Ovary (tissue), 9 donors: ENCODE results near the gene QSOX2. TPM values are rescaled to one million over a fixed set of nuclear protein-coding genes. Genes with fewer than 3 reads are reported as not detected.

Experiments used
- DNase-seq, 5 donors: peaks; one replicate each; pipeline ENCODE4 v3.0.0-alpha.2; 2019 to 2020
- H3K27ac ChIP-seq, 2 donors: fragments of 200-600 bp; one replicate each; pipeline versions ENCODE4 v1.5.1 to v1.8.0; 2019 to 2022
- H3K27me3 ChIP-seq: fragments of 200-600 bp; one replicate; pipeline ENCODE4 v1.8.0; 2022
- H3K36me3 ChIP-seq: fragments of 200-600 bp; sonication (generic); one replicate; pipeline ENCODE4 v1.5.1; 2019
- H3K4me1 ChIP-seq: one replicate; pipeline ENCODE4 v1.8.1; 2013; ENCODE audit warnings: mild to moderate bottlenecking, moderate library complexity; ENCODE audit not compliant: insufficient read depth
- H3K4me3 ChIP-seq: fragments of 200-600 bp; sonication (generic); one replicate; pipeline ENCODE4 v1.5.1; 2017
- H3K9me3 ChIP-seq, 2 donors: fragments of 200-600 bp in 1 of 2; sonication (generic) in 1 of 2; one replicate each; pipeline versions ENCODE4 v1.5.1 to v1.8.1; 2013 to 2019; ENCODE audit warnings: mild to moderate bottlenecking in 1 of 2, moderate library complexity in 1 of 2
- EP300 ChIP-seq: sonication (generic); formaldehyde crosslinking; IDR thresholded peaks from one replicate; pipeline ENCODE4 v1.6.1; 2017; ENCODE audit warnings: antibody characterized with exemption
- POLR2A ChIP-seq: fragments of 450-650 bp; IDR thresholded peaks from one replicate; pipeline ENCODE4 v1.6.1; 2017; ENCODE audit warnings: antibody characterized with exemption, mild to moderate bottlenecking, moderate library complexity
- WGBS, 3 donors: extraction: QIAGEN DNeasy Blood & Tissue Kit in 1 of 3; methylation state at CpG; one replicate each; pipeline versions ENCODE4 v1.1.5 to v1.1.7; 2013 to 2017; 5-methylcytosine and 5-hydroxymethylcytosine counted together
- intact Hi-C, 4 donors: fragments of 100-400 bp; cut with DNase I; formaldehyde crosslinking; loops; one replicate each; pipeline versions ENCODE4 v1.11.0 to v1.15.1; 2022 to 2023
- polyA plus RNA-seq, 2 donors: library from polyadenylated mRNA; stranded (reverse); fragments of 200-250 nt in 1 of 2; fragments of 350-450 nt in 1 of 2; fragmentation: Illumina TruSeq in 1 of 2; extraction: RNeasy Lipid Tissue Mini Kit (QIAGEN cat#74804) in 1 of 2; gene quantifications; one replicate each; pipeline ENCODE4 v1.2.3, GENCODE V29; 2013 to 2014
- total RNA-seq, 7 donors: library from RNA; depleted of rRNA in 2 of 7; stranded (reverse); fragments of >200 nt in 2 of 7; fragmentation: NEBNext Ultra II Directional in 3 of 7; extraction: Animal tissue kit (Norgen Biotek cat#: 25700) in 3 of 7; gene quantifications; one replicate each; pipeline versions ENCODE4 v1.1.0 to v1.2.4, GENCODE V29; 2016 to 2023
- TF ChIP-seq, protein P1 (sequence below), 3 donors: fragments of 450-650 bp in 2 of 3; fragments of 200-600 bp in 1 of 3; IDR thresholded peaks; one replicate each; pipeline versions ENCODE4 v1.5.1 to v1.8.0; 2016 to 2022; ENCODE audit warnings: antibody characterized with exemption in 3 of 3, mild to moderate bottlenecking in 1 of 3
- donor health status: DM: no; HTN: no; CAD: no; lungs with moderate emphysema.
- donor health status: DM: no; HTN: no; CAD: no.
- donor health status: Bipolar disorder and iron deficiency.
- donor health status: DM: yes; HTN: yes; CAD: no.
- donor health status: DM: no; HTN: no; CAD: no.
- donor health status: DM: yes; HTN: yes; CAD: no.

QSOX2 gene
- total and polyA plus RNA-seq, 9 donors: 5.6 to 14.3 (median 7.8) TPM

GRCh38 chr9:136247947-136248637 lies 2.5 kb upstream of the QSOX2 start:
- whole genome bisulfite sequencing, 3 donors: 87 to 89% (median 87%) methylated on average over 24 of the region's 24 CpGs
- Histone ChIP-seq H3K36me3 (no peaks in the 10 kb centered on the region), H3K27ac (no peak overlapping the region), H3K4me3 (no peak overlapping the region), H3K27me3 (no peaks in the 10 kb centered on the region), H3K4me1 (peaks cover 6% of the 10 kb centered on the region), H3K9me3 (no peaks in the 10 kb centered on the region)
- no peak for TF ChIP-seq POLR2A
- TF ChIP-seq, protein P1, sequence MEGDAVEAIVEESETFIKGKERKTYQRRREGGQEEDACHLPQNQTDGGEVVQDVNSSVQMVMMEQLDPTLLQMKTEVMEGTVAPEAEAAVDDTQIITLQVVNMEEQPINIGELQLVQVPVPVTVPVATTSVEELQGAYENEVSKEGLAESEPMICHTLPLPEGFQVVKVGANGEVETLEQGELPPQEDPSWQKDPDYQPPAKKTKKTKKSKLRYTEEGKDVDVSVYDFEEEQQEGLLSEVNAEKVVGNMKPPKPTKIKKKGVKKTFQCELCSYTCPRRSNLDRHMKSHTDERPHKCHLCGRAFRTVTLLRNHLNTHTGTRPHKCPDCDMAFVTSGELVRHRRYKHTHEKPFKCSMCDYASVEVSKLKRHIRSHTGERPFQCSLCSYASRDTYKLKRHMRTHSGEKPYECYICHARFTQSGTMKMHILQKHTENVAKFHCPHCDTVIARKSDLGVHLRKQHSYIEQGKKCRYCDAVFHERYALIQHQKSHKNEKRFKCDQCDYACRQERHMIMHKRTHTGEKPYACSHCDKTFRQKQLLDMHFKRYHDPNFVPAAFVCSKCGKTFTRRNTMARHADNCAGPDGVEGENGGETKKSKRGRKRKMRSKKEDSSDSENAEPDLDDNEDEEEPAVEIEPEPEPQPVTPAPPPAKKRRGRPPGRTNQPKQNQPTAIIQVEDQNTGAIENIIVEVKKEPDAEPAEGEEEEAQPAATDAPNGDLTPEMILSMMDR (IDR thresholded peaks at IDR 0.05): no peak
- no peak for TF ChIP-seq EP300
- DNase-seq: no peak
- intact Hi-C loops: loop anchor here in 1 of 4 donors (10.0 kb wide), 1 partner anchor 283 kb away; the partner anchor contains the start of gene UBAC1

- WGBS, 3 donors: 42 to 53% (median 45%) methylated on average over 8 to 9 of the region's 9 CpGs
- intact Hi-C loops: loop anchor here in 1 of 4 donors (10.0 kb wide), 1 partner anchor 283 kb away; the partner anchor contains the start of gene UBAC1
- Histone ChIP-seq H3K4me3 (no peak overlapping the region), H3K27me3 (no peaks in the 10 kb centered on the region), H3K27ac (no peak overlapping the region), H3K9me3 (no peaks in the 10 kb centered on the region), H3K4me1 (peaks cover 6% of the 10 kb centered on the region), H3K36me3 (no peaks in the 10 kb centered on the region)
- TF ChIP-seq, protein P1 (IDR thresholded peaks at IDR 0.05): no peak
- TF ChIP-seq POLR2A (no peak), EP300 (no peak)
- no peak for DNase-seq
Measured at GRCh38 chr9:136247551-136247916, 1.9 kb upstream of the QSOX2 start.

GRCh38 chr9:136246849-136247550 lies 1.4 kb upstream of the QSOX2 start:
- 49 to 54% (median 53%) methylated on average over 26 of the region's 26 CpGs for WGBS, 3 donors
- H3K36me3 ChIP-seq: no peaks in the 10 kb centered on the region
- intact Hi-C loops: loop anchor here in 1 of 4 donors (10.0 kb wide), 1 partner anchor 282 kb away; the partner anchor contains the start of gene UBAC1

DNA sequence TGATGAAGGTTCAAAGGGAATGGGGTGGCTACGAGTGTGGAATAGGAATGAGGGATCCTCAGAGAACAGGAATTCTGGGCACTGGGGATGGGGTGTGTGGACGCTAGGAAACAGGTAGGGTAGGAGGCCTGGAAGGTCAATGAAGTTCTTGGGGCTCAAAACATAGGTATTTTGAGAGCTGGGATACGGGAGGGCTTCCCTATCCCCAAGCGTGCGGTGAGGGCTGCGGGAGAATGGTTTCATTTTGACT lies 718 bp downstream of the QSOX2 start:
- peak overlapping the region; percentile 84 for H3K4me3 ChIP-seq
- intact Hi-C loops: loop anchor here in 1 of 4 donors (10.0 kb wide), 1 partner anchor 280 kb away; the partner anchor contains the start of gene UBAC1
- H3K36me3 ChIP-seq: no peaks in the 10 kb centered on the region
- no peaks in the 10 kb centered on the region for H3K27me3 ChIP-seq
- H3K9me3 ChIP-seq: no peaks in the 10 kb centered on the region
- no peak overlapping the region for H3K27ac ChIP-seq
- no peak for TF ChIP-seq EP300
- TF ChIP-seq, protein P1 (IDR thresholded peaks at IDR 0.05): no peak
- TF ChIP-seq POLR2A: no peak
- WGBS, 3 donors: 1 to 3% (median 3%) methylated on average over 6 of the region's 6 CpGs
- DNase-seq: no peak
- H3K4me1 ChIP-seq: peaks cover 6% of the 10 kb centered on the region

More at GRCh38 chr9:136246849-136247550, 1.4 kb upstream of the QSOX2 start:
- no peak for DNase-seq
- Histone ChIP-seq H3K27ac (no peak overlapping the region), H3K4me1 (peaks cover 6% of the 10 kb centered on the region), H3K9me3 (no peaks in the 10 kb centered on the region), H3K27me3 (no peaks in the 10 kb centered on the region), H3K4me3 (no peak overlapping the region)
- no peak for TF ChIP-seq EP300
- no peak for TF ChIP-seq POLR2A
- TF ChIP-seq, protein P1 (IDR thresholded peaks at IDR 0.05): no peak
